Muscle of back (tissue), 11 donors: ENCODE measurements around the gene WIPF2. TPM values are rescaled to one million over a fixed set of nuclear protein-coding genes. Genes with fewer than 3 reads are reported as not detected.
A peak's percentile ranks its signal among the peaks of the same experiment; 100 is the strongest.
"Not testable (repeated sequence)": the region's sequence is repeated elsewhere in the genome, so short reads cannot be mapped to it uniquely, and the experiment has no call there.

Source experiments
- DNase-seq, 3 donors: peaks; one replicate each; pipeline versions ENCODE4 v3.0.0 to v3.0.0-alpha.2; 2013
- polyA plus RNA-seq, 10 donors: library from polyadenylated mRNA; unstranded; fragments of 120-200 nt; gene quantifications; one replicate each; pipeline ENCODE4 v1.2.1, GENCODE V29; 2013; ENCODE audit not compliant: insufficient read length in 10 of 10

The WIPF2 gene
- polyA plus RNA-seq, 10 donors, result 13.5 to 19.0 (median 15.6) TPM

GRCh38 chr17:40295488-40296436, 76.7 kb downstream of the WIPF2 start:
- DNase-seq, result no peak

- no peak for DNase-seq
These were observed 78.4 kb downstream of the WIPF2 start for GRCh38 chr17:40297511-40297910.

- no peak for DNase-seq
These were observed 79.6 kb downstream of the WIPF2 start for GRCh38 chr17:40298726-40299125.

- DNase-seq, result not testable (repeated sequence)
These were observed 80.2 kb downstream of the WIPF2 start for GRCh38 chr17:40299159-40299757.

GRCh38 chr17:40301315-40301714, 82.2 kb downstream of the WIPF2 start:
- DNase-seq, result no peak

- peak; percentile 79 to 90 (median 82) for DNase-seq
These were observed 84.0 kb downstream of the WIPF2 start for GRCh38 chr17:40303009-40303657.

- DNase-seq, result peak; percentile 77 to 90 (median 90)
These were observed 84.8 kb downstream of the WIPF2 start for GRCh38 chr17:40303708-40304551.

- DNase-seq, result peak in 1 of 3 donors; percentile 72
These were observed 85.4 kb downstream of the WIPF2 start for GRCh38 chr17:40304552-40304863.

GRCh38 chr17:40304866-40305265, 85.8 kb downstream of the WIPF2 start:
- DNase-seq, result not testable (repeated sequence)

GRCh38 chr17:40306395-40306794, 87.3 kb downstream of the WIPF2 start:
- no peak for DNase-seq

- peak in 2 of 3 donors; percentile 79 to 89 for DNase-seq
These were observed 88.1 kb downstream of the WIPF2 start for GRCh38 chr17:40307001-40307730.

- peak in 1 of 3 donors; percentile 48 for DNase-seq
These were observed 88.7 kb downstream of the WIPF2 start for GRCh38 chr17:40307740-40308239.

GRCh38 chr17:40309031-40309948, 90.2 kb downstream of the WIPF2 start, which contains the start of gene RARA:
RARA (plus strand) TSS chr17:40309180; CDS start chr17:40331219, 22,039 bp downstream.
- peak in 1 of 3 donors; percentile 88 for DNase-seq

- peak in 1 of 3 donors; percentile 37 for DNase-seq
These were observed 90.9 kb downstream of the WIPF2 start for GRCh38 chr17:40309949-40310510.

GRCh38 chr17:40310882-40311391, 91.8 kb downstream of the WIPF2 start:
- peak in 1 of 3 donors; percentile 51 for DNase-seq

- peak in 1 of 3 donors; percentile 49 for DNase-seq
These were observed 92.5 kb downstream of the WIPF2 start for GRCh38 chr17:40311575-40311974.

GRCh38 chr17:40312131-40312731, 93.1 kb downstream of the WIPF2 start:
- peak in 1 of 3 donors; percentile 64 for DNase-seq
